Esophagus squamous epithelium (tissue), 5 donors: ENCODE measurements around the gene CCDC33. TPM values are rescaled to one million over a fixed set of nuclear protein-coding genes. Genes with fewer than 3 reads are reported as not detected.

ENCODE experiments used
- DNase-seq: peaks from one replicate; lab custom pipeline; 2025; lab: John Stamatoyannopoulos, UW
- H3K27ac ChIP-seq, 4 donors: fragments of 200-600 bp; sonication (generic); one replicate each; pipeline ENCODE4 v1.5.1; 2016 to 2019; ENCODE audit warnings: mild to moderate bottlenecking in 1 of 4
- H3K27me3 ChIP-seq, 4 donors: fragments of 200-600 bp; sonication (generic); 1 replicate in 3 of 4; 2 replicates in 1 of 4; pipeline versions ENCODE4 v1.5.1 to v1.6.0; 2017 to 2021; ENCODE audit warnings: antibody characterized with exemption in 1 of 4
- H3K36me3 ChIP-seq, 3 donors: fragments of 200-600 bp; sonication (generic); one replicate each; pipeline ENCODE4 v1.5.1; 2016 to 2019
- H3K4me1 ChIP-seq, 3 donors: fragments of 200-600 bp; sonication (generic); one replicate each; pipeline ENCODE4 v1.5.1; 2017 to 2019
- H3K4me3 ChIP-seq, 4 donors: fragments of 200-600 bp; sonication (generic); 1 replicate in 3 of 4; 2 replicates in 1 of 4; pipeline ENCODE4 v1.5.1; 2016 to 2019; ENCODE audit warnings: mild to moderate bottlenecking in 2 of 4, moderate library complexity in 1 of 4
- H3K9me3 ChIP-seq, 3 donors: fragments of 200-600 bp; sonication (generic); one replicate each; pipeline ENCODE4 v1.5.1; 2016 to 2019
- POLR2A ChIP-seq, 4 donors: fragments of 450-650 bp; IDR thresholded peaks; one replicate each; pipeline ENCODE4 v1.6.1; 2017; ENCODE audit warnings: antibody characterized with exemption in 4 of 4, mild to moderate bottlenecking in 4 of 4, moderate library complexity in 3 of 4
- WGBS, 2 donors: methylation state at CpG; one replicate each; pipeline ENCODE4 v1.1.5; 2018; 5-methylcytosine and 5-hydroxymethylcytosine counted together
- intact Hi-C: fragments of 100-400 bp; cut with DNase I; formaldehyde crosslinking; loops from one replicate; pipeline ENCODE4 v1.15.0; 2022
- total RNA-seq, 4 donors: library from RNA; depleted of rRNA; stranded (reverse); fragments of >200 nt; gene quantifications; one replicate each; pipeline ENCODE4 v1.1.0, GENCODE V29; 2016
- TF ChIP-seq, protein P1 (sequence below), 6 experiments: fragments of 450-650 bp in 4 of 6; fragments of 200-600 bp in 2 of 6; sonication (generic) in 2 of 6; IDR thresholded peaks; one replicate each; pipeline ENCODE4 v1.5.1; 2016 to 2019; ENCODE audit warnings: antibody characterized with exemption in 6 of 6, mild to moderate bottlenecking in 4 of 6, moderate library complexity in 4 of 6
- donor health status: DM: yes; HTN: yes; CAD: no.

CCDC33 gene
- total RNA-seq, 4 donors from 2014 or later = not detected

DNA sequence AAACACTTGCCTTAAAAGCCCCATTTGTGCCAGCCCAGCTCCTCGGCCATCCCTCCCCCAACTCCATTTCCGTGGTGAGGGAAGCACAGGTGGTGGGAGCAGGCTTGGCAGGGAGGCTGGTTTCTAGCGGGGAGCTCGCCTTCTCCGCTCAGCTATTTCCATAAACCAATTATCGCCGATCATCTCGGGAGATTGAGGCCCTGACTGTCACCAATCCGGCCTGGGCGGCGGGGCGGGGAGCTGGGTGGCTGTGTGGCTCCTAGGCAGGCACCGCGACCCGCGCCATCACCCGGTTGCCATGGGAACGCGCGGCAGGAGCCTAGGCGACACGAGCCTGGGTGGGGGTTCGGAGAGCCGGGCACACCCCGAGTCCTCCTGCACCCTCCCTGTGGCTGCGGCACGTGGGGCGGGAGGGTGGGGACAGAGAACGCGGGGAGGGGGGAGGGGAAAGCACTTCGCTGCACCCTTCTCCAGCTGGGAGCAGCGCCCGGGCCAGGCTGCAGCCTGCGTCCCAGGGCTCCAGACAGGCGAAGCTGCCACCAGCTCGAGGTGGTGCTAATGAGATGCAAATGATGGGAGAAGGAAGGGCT is 9.3 kb downstream of the CCDC33 start:
- peak overlapping the region in 1 of 4 donors; percentile 29 for H3K4me3 ChIP-seq
- intact Hi-C loops = no loop called here
- WGBS, 2 donors = 0 to 8% methylated on average over 1 to 8 of the region's 36 CpGs

DNA sequence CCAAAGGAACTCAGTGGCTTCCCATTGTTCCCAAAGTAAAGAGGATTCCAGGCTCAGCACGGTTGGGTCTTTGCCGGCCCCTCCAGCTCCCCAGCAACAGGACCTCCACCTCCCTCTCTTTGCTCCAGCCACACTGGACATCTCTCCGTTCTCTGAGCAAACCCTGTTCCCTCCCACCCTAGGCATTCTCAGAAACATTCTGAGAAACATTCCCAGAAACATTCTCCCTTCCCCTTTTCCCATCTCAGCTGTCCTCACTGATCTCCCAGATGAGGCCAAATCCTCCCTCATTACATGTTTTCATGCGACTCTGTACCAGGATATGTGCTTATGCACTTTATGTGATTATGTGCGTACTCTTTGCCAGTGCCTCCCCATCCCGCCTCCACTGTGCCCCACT is 14.1 kb downstream of the CCDC33 start:
- Histone ChIP-seq H3K36me3 (no peaks in the 10 kb centered on the region), H3K4me3 (no peak overlapping the region), H3K27ac (no peak overlapping the region), H3K9me3 (no peaks in the 10 kb centered on the region), H3K4me1 (peaks cover 4 to 20% (median 5%) of the 10 kb centered on the region in 3 donors), H3K27me3 (peaks cover 0 to 40% (median 3%) of the 10 kb centered on the region in 4 donors)
- TF ChIP-seq, protein P1, sequence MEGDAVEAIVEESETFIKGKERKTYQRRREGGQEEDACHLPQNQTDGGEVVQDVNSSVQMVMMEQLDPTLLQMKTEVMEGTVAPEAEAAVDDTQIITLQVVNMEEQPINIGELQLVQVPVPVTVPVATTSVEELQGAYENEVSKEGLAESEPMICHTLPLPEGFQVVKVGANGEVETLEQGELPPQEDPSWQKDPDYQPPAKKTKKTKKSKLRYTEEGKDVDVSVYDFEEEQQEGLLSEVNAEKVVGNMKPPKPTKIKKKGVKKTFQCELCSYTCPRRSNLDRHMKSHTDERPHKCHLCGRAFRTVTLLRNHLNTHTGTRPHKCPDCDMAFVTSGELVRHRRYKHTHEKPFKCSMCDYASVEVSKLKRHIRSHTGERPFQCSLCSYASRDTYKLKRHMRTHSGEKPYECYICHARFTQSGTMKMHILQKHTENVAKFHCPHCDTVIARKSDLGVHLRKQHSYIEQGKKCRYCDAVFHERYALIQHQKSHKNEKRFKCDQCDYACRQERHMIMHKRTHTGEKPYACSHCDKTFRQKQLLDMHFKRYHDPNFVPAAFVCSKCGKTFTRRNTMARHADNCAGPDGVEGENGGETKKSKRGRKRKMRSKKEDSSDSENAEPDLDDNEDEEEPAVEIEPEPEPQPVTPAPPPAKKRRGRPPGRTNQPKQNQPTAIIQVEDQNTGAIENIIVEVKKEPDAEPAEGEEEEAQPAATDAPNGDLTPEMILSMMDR (IDR thresholded peaks at IDR 0.05) = no peak
- TF ChIP-seq POLR2A (IDR thresholded peaks at IDR 0.05) = no peak
- DNase-seq = no peak
- WGBS, 2 donors = 79 to 88% methylated on average over 6 of the region's 6 CpGs
- intact Hi-C loops = no loop called here

More for the DNA sequence above, 9.3 kb downstream of the CCDC33 start:
- no peaks in the 10 kb centered on the region for H3K36me3 ChIP-seq
- H3K4me1 ChIP-seq = peaks cover 4 to 36% (median 21%) of the 10 kb centered on the region in 3 donors
- H3K27ac ChIP-seq = no peak overlapping the region
- H3K27me3 ChIP-seq = peaks cover 0 to 58% (median 4%) of the 10 kb centered on the region in 4 donors
- no peaks in the 10 kb centered on the region for H3K9me3 ChIP-seq
- DNase-seq = no peak
- TF ChIP-seq POLR2A (IDR thresholded peaks at IDR 0.05) = no peak
- TF ChIP-seq, protein P1 (IDR thresholded peaks at IDR 0.05) = no peak

DNA sequence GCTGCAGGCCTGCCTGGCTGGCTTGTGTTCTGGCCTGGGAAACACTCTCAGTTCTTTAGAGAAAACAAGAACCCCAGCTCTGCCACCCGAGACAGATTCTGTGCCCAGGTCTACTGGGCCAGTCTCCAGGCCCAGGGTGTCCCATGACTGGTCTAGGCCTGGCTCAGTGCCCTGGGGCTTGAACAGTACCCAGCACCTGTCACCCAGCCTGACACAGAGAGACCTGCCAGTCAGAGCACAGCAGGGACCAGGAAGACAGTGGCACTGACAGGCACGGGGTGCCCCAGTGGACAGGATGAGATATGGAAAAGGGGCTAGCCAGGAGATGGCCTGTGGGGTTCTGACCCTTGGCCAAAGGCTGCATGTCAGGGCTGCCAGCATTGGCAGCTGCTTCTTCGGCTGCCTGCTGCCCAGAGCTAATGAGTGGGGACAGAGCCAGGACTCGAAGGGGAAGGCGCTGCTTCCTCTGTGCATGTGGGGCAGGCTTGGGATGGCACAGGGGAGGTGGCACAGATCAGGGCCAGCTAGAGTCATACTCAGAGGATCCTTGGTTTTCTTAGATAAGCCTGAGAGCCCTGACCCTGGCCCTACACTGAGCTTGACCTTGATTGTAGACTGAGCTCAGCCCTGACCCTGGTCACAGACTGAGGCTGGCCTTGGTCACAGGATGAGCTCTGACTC is 15.1 kb downstream of the CCDC33 start:
- no peaks in the 10 kb centered on the region for H3K36me3 ChIP-seq
- TF ChIP-seq POLR2A (IDR thresholded peaks at IDR 0.05) = no peak
- TF ChIP-seq, protein P1 (IDR thresholded peaks at IDR 0.05) = no peak
- no peak overlapping the region for H3K27ac ChIP-seq
- peaks cover 0 to 40% (median 0%) of the 10 kb centered on the region in 4 donors for H3K27me3 ChIP-seq
- no peak overlapping the region for H3K4me3 ChIP-seq
- no peaks in the 10 kb centered on the region for H3K9me3 ChIP-seq
- H3K4me1 ChIP-seq = peaks cover 0 to 14% (median 0%) of the 10 kb centered on the region in 3 donors
- intact Hi-C loops = no loop called here
- 50 to 80% methylated on average over 3 of the region's 5 CpGs for WGBS, 2 donors
- DNase-seq = no peak

DNA sequence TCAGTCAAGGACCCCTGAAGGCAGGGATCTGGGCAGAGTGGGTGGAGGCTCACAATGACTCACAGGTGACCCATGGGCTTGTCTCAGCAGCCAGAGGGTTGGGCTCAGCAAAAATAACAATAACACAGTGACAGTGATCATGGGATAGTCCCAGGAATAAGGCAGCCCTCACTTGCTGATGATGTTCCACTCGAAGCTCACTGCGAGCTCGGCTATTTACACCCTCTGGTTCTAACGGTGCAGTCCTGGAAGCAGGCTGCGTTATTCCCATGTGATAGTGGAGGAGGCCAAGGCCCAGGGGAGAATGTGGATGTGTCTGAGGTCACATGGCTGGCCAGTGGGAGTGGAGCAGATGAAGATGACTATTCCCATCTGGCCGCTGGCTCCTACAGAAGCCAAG is 16.2 kb downstream of the CCDC33 start:
- WGBS, 2 donors = 67 to 68% methylated on average over 4 to 6 of the region's 6 CpGs
- no peak for DNase-seq
- intact Hi-C loops = no loop called here
- no peak overlapping the region for H3K4me3 ChIP-seq
- H3K9me3 ChIP-seq = no peaks in the 10 kb centered on the region
- H3K4me1 ChIP-seq = peaks cover 0 to 14% (median 0%) of the 10 kb centered on the region in 3 donors
- peaks cover 0 to 42% (median 0%) of the 10 kb centered on the region in 4 donors for H3K27me3 ChIP-seq
- no peak for TF ChIP-seq POLR2A (IDR thresholded peaks at IDR 0.05)
- TF ChIP-seq, protein P1 (IDR thresholded peaks at IDR 0.05) = no peak
- no peaks in the 10 kb centered on the region for H3K36me3 ChIP-seq
- H3K27ac ChIP-seq = no peak overlapping the region

DNA sequence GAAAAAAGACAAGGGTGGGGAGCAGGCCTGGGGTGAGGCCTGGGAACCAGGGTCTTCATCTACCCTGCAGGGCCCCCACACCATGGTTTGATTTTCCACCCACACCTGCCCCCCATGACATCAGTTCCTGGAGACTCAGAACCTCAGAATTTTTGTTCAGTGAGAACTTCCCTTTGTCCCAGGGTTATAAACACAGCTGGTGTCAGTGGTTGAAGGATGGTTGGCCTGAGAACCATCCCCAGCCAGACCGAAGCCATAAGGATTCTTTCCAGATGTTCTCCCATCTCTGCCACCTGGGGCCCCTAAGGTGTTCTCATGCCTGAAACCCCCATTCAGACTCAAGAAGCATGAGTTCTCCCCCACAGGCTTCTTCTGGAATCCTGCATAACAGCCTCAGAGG is 16.6 kb downstream of the CCDC33 start:
- no peak for DNase-seq
- H3K4me1 ChIP-seq = peaks cover 0 to 14% (median 0%) of the 10 kb centered on the region in 3 donors
- no peak overlapping the region for H3K27ac ChIP-seq
- no peaks in the 10 kb centered on the region for H3K36me3 ChIP-seq
- 80% methylated on average over 1 of the region's 1 CpG; no CpG with 5 or more reads in 1 of the 2 donors for WGBS, 2 donors
- intact Hi-C loops = no loop called here
- no peaks in the 10 kb centered on the region for H3K9me3 ChIP-seq
- H3K4me3 ChIP-seq = no peak overlapping the region
- TF ChIP-seq, protein P1 (IDR thresholded peaks at IDR 0.05) = no peak
- no peak for TF ChIP-seq POLR2A (IDR thresholded peaks at IDR 0.05)
- H3K27me3 ChIP-seq = peaks cover 0 to 47% (median 0%) of the 10 kb centered on the region in 4 donors
